Hepatocyte (in vitro differentiated cells): ENCODE measurements around the gene NBAS. TPM values are rescaled to one million over a fixed set of nuclear protein-coding genes. Genes with fewer than 3 reads are reported as not detected.

Source experiments
- DNase-seq: peaks from one replicate; pipeline ENCODE4 v3.0.0-alpha.2; 2016; ENCODE audit warnings: low spot score
- H2AFZ ChIP-seq: fragments of 200-600 bp; sonication (generic); 2 replicates; pipeline ENCODE4 v1.6.0; 2016; ENCODE audit warnings: antibody characterized with exemption, mild to moderate bottlenecking
- H3K27ac ChIP-seq: fragments of 200-600 bp; sonication (generic); 2 replicates; pipeline ENCODE4 v1.5.1; 2016; ENCODE audit warnings: mild to moderate bottlenecking
- H3K27me3 ChIP-seq: fragments of 200-600 bp; sonication (generic); 2 replicates; pipeline ENCODE4 v1.6.1; 2016
- H3K36me3 ChIP-seq: fragments of 200-600 bp; sonication (generic); replicated peaks from 2 replicates; pipeline ENCODE4 v1.5.1; 2016; ENCODE audit warnings: low read depth; ENCODE audit not compliant: insufficient read depth
- H3K4me1 ChIP-seq: fragments of 200-600 bp; sonication (generic); 2 replicates; pipeline ENCODE4 v1.5.1; 2016; ENCODE audit warnings: mild to moderate bottlenecking, moderate library complexity; ENCODE audit not compliant: insufficient read depth
- H3K4me2 ChIP-seq: fragments of 200-600 bp; sonication (generic); 2 replicates; pipeline ENCODE4 v1.6.0; 2016
- H3K4me3 ChIP-seq: fragments of 200-600 bp; sonication (generic); 2 replicates; pipeline ENCODE4 v1.5.1; 2016; ENCODE audit warnings: mild to moderate bottlenecking
- H3K79me2 ChIP-seq: fragments of 200-600 bp; sonication (generic); 2 replicates; pipeline ENCODE4 v1.6.0; 2017; ENCODE audit warnings: mild to moderate bottlenecking
- H3K9me2 ChIP-seq: fragments of 200-600 bp; sonication (generic); replicated peaks from 2 replicates; pipeline ENCODE4 v1.6.0; 2017; ENCODE audit warnings: mild to moderate bottlenecking; ENCODE audit not compliant: insufficient read depth
- H3K9me3 ChIP-seq: fragments of 200-600 bp; sonication (generic); 2 replicates; pipeline ENCODE4 v1.5.1; 2016; ENCODE audit warnings: low read depth, mild to moderate bottlenecking
- H4K20me1 ChIP-seq: fragments of 200-600 bp; sonication (generic); 2 replicates; pipeline ENCODE4 v1.6.0; 2016; ENCODE audit warnings: mild to moderate bottlenecking; ENCODE audit not compliant: insufficient read depth, poor library complexity, severe bottlenecking
- EZH2 ChIP-seq: fragments of 200-600 bp; sonication (generic); IDR thresholded peaks from 2 replicates; pipeline ENCODE4 v1.6.1; 2016; ENCODE audit warnings: antibody characterized with exemption, mild to moderate bottlenecking, borderline replicate concordance
- EZH2phosphoT487 ChIP-seq: fragments of 200-600 bp; sonication (generic); IDR thresholded peaks from one replicate; pipeline ENCODE4 v1.6.1; 2018; ENCODE audit warnings: antibody characterized with exemption, mild to moderate bottlenecking, low read depth, moderate library complexity; ENCODE audit not compliant: unreplicated experiment, severe bottlenecking
- WGBS: methylation state at CpG from one replicate; pipeline ENCODE4 v1.1.6; 2016; ENCODE audit warnings: low lambda C conversion rate; ENCODE audit errors: missing lambda C conversion rate; 5-methylcytosine and 5-hydroxymethylcytosine counted together
- polyA plus RNA-seq: library from polyadenylated mRNA; unstranded; fragments of >200 nt; fragmentation: Nextera tagmentation; extraction: Ambion mirVana; gene quantifications from 2 replicates; pipeline ENCODE4 v1.2.1, GENCODE V29; 2016
- total RNA-seq: library from RNA; depleted of rRNA; stranded (reverse); fragments of >200 nt; gene quantifications from 2 replicates; pipeline ENCODE4 v1.2.3, GENCODE V29; 2014
- TF ChIP-seq, protein P1 (sequence below): fragments of 200-600 bp; sonication (generic); IDR thresholded peaks from 2 replicates; pipeline ENCODE4 v1.5.1; 2016; ENCODE audit warnings: antibody characterized with exemption, mild to moderate bottlenecking; ENCODE audit not compliant: poor library complexity

The NBAS gene
- total and polyA plus RNA-seq, 2 experiments from 2014 or later = 20.8 to 47.2 TPM

DNA sequence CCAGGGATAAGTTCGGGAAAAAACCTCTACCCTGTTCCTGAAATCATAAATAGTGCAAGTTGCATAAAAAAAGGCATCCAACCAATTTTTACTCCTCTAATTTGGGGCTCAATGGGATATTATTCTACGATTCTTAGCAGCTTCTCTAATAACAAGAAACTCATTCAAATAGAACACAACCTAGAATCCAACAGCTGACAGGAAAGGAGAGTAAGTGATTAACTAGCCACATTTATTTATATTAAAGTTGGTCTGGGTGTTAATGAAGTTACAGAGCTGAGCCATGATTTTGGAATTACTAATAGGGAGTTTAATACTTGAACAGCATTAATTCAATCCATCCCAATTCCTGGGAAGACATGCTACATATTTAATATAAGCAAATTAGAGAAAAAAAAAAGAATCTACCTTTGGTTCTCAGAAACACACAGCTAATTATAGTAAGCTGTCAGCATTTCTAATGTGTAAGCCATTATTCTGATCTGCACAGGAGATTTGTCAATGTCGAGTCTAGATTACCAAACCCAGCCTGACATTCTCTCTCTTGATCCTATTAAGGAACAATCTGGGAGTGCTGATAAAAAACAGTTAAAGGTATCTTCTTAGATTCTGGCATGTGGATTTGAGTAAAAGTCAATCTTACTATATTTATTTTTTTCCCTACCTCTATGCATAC lies 267.7 kb downstream of the NBAS start:
- no peaks in the 10 kb centered on the region for H3K4me1 ChIP-seq
- no peak overlapping the region for H3K4me2 ChIP-seq
- DNase-seq = no peak
- H3K4me3 ChIP-seq = no peak overlapping the region
- no peaks in the 10 kb centered on the region for H3K79me2 ChIP-seq
- no peaks in the 10 kb centered on the region for H3K27me3 ChIP-seq
- H2AFZ ChIP-seq = no peak overlapping the region
- no peak overlapping the region for H3K27ac ChIP-seq
- H3K36me3 ChIP-seq = no peaks in the 10 kb centered on the region
- no peaks in the 10 kb centered on the region for H4K20me1 ChIP-seq
- no peaks in the 10 kb centered on the region for H3K9me3 ChIP-seq
- 88% methylated on average over 3 of the region's 3 CpGs for WGBS
- no peak for TF ChIP-seq EZH2
- no peak for TF ChIP-seq EZH2phosphoT487
- TF ChIP-seq, protein P1, sequence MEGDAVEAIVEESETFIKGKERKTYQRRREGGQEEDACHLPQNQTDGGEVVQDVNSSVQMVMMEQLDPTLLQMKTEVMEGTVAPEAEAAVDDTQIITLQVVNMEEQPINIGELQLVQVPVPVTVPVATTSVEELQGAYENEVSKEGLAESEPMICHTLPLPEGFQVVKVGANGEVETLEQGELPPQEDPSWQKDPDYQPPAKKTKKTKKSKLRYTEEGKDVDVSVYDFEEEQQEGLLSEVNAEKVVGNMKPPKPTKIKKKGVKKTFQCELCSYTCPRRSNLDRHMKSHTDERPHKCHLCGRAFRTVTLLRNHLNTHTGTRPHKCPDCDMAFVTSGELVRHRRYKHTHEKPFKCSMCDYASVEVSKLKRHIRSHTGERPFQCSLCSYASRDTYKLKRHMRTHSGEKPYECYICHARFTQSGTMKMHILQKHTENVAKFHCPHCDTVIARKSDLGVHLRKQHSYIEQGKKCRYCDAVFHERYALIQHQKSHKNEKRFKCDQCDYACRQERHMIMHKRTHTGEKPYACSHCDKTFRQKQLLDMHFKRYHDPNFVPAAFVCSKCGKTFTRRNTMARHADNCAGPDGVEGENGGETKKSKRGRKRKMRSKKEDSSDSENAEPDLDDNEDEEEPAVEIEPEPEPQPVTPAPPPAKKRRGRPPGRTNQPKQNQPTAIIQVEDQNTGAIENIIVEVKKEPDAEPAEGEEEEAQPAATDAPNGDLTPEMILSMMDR = no peak
- H3K9me2 ChIP-seq = no peaks in the 10 kb centered on the region

DNA sequence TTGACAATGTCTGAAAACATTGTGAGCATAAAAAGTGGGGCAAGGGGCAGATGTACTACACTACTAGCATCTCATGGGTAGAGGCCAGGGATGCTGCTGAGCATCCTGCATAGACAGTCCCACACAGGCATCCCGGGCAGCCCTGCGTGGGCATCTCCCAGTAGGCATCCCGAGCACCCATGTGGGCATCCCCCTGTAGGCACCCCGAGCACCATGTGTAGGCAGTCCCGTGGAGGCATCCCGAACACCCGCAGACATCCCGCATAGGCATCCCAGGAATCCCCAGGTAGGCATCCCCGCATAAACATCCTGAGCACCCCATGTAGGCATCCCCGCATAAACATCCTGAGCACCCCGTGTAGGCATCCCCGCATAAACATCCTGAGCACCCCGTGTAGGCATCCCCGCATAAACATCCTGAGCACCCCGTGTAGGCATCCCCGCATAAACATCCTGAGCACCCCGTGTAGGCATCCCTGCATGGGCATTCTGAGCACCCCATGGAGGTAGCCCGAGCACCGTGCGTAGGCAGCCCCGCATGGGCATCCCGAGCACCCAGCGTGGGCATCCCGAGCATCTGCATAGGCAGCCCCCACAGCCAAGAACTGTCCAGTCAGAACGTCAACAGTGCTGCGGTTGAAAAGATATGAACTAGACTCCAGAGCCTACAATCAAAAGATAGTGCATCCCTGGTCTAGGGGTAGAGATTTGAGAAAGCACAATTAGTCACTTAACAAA lies 273.5 kb downstream of the NBAS start:
- WGBS = 99% methylated on average over 24 of the region's 26 CpGs
- Histone ChIP-seq H3K4me2 (no peak overlapping the region), H4K20me1 (no peaks in the 10 kb centered on the region), H3K4me1 (no peaks in the 10 kb centered on the region), H3K27ac (no peak overlapping the region), H3K4me3 (no peak overlapping the region), H3K9me2 (no peaks in the 10 kb centered on the region), H3K79me2 (no peaks in the 10 kb centered on the region), H3K9me3 (no peaks in the 10 kb centered on the region), H3K27me3 (no peaks in the 10 kb centered on the region), H2AFZ (no peak overlapping the region), H3K36me3 (no peaks in the 10 kb centered on the region)
- TF ChIP-seq EZH2phosphoT487 = no peak
- TF ChIP-seq, protein P1 = no peak
- no peak for TF ChIP-seq EZH2
- no peak for DNase-seq

DNA sequence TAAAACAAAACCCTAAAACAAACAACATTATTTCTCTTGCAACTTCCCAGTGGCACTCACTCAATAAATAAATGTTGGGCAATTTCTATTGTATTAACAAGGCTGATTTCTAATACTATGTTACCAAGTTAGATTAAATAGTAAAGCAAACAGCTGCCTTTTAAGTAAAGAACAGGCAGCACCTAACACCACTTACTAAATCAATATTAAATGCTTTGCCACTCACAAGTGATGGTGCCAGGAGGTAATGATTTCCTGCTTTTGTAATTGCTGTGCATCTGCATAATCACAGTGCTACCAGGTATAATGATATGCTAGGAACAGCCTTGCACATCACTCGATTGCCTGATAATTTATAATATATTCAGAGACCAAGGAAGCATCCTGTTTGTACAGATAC lies 276.5 kb downstream of the NBAS start:
- Histone ChIP-seq H3K9me3 (no peaks in the 10 kb centered on the region), H3K4me3 (no peak overlapping the region), H4K20me1 (no peaks in the 10 kb centered on the region), H3K9me2 (no peaks in the 10 kb centered on the region), H3K27me3 (no peaks in the 10 kb centered on the region), H3K4me1 (no peaks in the 10 kb centered on the region), H2AFZ (no peak overlapping the region), H3K36me3 (no peaks in the 10 kb centered on the region), H3K27ac (no peak overlapping the region), H3K79me2 (no peaks in the 10 kb centered on the region), H3K4me2 (no peak overlapping the region)
- TF ChIP-seq, protein P1 = no peak
- TF ChIP-seq EZH2 = no peak
- no peak for TF ChIP-seq EZH2phosphoT487
- DNase-seq = no peak
- 100% methylated on average over 1 of the region's 1 CpG for WGBS
